Stimulated activated CD8-positive, alpha-beta memory T cell treated with anti-CD3 and anti-CD28 coated beads, Interleukin-15, amount 100 ng/mL, for 4 hours (primary cell): ENCODE data around the gene PDGFA.

Experiments
- DNase-seq, 2 donors: peaks; one replicate each; pipeline ENCODE4 v3.0.0-alpha.2; 2020; ENCODE audit warnings: low read depth in 2 of 2

PDGFA gene

GRCh38 chr7:519484-520390 is at the start of gene PDGFA:
Gene PDGFA (minus strand): TSS chr7:519846. CDS start chr7:519001, 845 bp downstream.
- no peak for DNase-seq

DNA sequence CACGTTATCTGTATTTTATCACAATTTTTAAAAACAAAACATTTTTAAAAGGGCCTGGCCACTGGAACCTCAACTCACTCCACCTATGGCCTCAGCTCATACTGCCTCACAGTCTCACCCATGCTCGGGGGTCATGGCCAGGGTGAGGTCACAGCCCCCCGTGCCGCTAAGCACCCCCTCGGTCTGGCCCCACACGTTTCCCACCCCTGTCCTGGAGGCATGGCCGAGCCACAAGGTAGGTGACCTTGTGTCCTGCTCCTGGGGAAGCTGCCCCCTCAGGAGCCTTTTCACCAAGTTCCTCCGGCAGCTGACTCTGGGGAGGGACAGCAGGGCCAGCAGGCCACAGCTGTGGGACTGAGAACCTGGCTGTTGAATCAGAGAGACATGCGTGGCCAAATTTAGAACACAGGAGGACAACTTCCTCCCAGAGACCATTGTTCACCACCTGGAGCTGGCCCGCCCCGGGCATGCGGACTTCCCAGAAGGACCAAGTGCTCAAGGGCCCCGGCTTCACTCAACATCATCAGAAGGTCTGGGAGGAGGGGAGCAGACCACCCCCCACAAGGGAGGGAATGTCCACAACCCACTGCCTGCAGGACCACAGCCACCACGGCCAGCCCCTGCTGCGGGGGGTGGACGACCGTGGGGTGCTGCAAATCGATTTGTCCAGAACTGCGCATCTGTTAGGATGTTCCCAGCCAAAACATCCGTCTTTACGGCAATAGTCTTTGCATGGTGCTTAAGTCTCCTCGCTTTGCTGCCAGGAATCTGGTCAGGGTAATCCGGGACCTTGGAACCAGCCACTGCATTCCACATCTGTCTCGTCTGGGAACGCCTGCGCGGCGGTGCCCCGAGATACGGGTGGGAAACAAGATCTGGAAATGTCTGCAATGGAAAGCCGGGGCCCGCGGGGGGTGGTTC is 48.6 kb upstream of the PDGFA start:
- DNase-seq: no peak

GRCh38 chr7:567305-567883 is 47.7 kb upstream of the PDGFA start:
- no peak for DNase-seq

- DNase-seq: no peak
Measured at GRCh38 chr7:566100-566499, 46.5 kb upstream of the PDGFA start.

- DNase-seq: no peak
Measured at GRCh38 chr7:564176-564865, 44.7 kb upstream of the PDGFA start.

DNA sequence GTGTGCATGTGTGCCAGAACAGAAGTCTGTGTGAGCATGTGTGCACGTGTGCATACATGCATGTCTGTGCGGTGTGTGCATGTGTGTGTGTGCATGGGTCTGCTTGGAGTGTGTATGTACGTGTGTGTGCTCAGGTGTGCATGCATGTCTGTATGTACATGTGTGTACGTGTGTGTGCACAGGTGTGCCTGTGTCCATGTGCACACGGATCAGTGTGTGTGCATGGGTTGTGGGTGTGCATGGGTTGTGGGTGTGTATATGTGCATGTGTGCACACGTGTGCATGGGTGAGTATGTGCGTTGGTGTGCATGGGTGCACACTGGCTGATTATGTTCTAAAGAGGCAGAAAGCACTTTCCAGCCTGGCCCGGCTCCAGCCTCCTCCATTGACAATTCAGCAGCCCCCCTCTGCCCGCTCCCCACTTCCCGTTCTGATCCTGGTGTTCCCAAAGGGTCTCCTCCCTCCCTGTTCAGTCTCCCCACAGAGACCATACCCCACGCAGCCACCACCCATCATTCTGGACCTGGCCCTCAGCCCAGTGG is 44.1 kb upstream of the PDGFA start:
- DNase-seq: no peak

DNA sequence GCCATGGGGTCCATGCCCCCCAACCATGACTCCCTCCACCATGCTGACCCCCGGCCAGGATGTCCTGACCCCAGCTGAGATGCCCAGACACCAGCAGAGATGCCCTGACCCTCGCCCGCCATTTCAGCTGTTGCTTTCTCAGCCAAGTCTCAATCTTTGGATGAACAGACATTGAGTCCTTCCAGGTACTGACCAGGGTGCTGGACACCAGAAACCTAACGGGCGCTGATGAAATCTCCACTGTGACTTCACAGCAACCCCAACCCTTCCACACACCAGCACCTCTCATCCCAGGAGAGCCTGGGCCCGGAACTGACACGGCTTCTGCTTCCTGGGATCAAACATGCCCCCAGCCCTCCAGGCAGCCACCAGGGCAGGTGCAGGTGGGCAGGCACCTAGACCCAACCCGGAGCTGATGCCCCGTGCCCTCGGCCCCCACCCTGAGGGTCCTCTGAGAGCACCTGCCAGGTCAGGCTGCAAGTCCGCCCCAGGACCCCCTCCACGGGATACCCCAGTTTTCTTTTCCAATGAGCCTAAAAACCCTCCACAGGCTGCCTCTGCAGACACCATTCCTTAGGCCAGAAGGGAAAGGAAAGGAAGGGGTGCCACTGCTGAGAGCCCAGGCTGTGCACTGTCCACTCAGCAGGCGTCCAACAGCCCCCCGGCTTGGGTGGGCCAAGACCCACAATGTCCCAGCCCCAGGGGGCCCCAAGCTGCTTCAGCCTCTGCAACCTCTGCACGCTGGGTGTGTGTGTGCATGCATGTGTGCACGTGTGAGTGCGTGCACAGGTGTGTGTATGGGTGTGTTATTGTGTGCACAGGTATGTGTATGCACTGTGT is 43.4 kb upstream of the PDGFA start:
- no peak for DNase-seq

DNA sequence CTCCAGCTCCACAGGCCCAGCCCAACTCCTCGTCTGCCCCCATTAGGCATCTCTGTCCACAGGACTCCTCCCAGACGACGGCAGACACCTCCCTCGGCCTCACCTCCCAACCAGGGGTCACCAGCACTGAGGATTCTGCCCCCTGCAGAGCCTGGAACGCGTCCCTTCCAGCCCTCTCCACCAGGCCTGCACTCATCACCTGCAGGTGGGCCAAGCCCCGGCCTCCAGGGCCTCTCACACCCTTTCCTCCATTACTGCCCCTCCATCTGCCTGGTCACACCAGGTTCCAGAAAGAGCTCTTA is 42.7 kb upstream of the PDGFA start:
- DNase-seq: no peak

GRCh38 chr7:561631-562373 is 42.2 kb upstream of the PDGFA start:
- no peak for DNase-seq

DNA sequence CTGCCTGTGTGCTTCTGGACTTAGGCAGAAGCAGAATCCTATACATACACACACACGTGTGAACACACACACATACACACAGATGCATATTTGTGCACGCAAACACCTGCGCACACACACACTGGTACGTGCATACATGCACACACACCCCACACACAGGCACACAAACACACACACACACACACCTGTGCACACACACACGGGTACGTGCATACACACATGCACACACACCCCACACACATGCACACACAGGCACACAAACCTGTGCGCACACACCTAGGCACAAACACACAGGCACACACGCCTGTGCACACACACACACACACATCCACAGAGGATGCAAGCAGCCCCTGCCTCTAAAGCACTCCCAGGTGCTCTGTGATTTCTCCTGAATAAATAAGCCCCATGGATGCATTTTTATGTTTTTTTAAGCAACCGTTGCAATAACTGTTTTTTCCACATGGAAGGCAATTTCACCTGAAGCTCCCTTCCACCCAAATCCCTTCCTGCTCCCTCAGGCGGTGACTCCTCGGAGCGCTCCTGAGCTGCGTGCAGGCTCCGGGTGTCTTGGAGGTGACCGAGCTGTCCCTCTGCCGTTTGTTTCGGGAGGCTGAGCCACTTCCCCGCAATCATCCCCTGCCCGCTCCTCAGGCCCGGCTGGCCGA is 41.5 kb upstream of the PDGFA start:
- DNase-seq: no peak

DNA sequence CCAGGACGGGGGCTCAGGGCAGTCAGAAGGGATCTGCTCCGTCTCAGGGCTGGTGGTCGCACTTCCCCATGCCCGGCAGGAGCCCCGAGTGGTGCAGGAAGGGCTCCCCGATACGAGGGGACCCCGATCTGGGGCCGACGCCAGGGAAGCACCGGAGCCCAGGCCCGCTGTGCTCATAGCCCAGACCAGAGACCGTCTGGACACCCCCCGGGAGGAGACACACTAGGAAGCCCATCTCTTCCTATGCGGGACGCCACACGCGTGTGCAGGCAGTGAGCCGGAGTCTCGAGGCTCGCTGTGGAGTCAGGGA is 39.7 kb upstream of the PDGFA start:
- DNase-seq: no peak

DNA sequence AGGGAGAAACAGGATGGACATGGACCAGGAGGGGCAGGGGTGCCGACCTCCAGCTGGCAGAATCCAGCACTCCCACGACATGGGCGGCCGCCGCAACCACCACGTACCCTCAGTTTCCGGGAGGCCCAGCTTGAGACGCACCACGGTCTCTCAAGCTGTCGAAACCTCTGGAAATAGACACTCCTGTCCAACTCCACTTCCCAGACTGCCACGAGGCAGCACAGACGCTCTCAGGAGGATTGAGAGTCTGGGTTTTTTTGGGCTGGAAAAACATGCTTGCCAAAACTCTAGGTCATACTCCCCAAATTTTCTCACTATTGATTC is 37.9 kb upstream of the PDGFA start:
- no peak for DNase-seq

DNA sequence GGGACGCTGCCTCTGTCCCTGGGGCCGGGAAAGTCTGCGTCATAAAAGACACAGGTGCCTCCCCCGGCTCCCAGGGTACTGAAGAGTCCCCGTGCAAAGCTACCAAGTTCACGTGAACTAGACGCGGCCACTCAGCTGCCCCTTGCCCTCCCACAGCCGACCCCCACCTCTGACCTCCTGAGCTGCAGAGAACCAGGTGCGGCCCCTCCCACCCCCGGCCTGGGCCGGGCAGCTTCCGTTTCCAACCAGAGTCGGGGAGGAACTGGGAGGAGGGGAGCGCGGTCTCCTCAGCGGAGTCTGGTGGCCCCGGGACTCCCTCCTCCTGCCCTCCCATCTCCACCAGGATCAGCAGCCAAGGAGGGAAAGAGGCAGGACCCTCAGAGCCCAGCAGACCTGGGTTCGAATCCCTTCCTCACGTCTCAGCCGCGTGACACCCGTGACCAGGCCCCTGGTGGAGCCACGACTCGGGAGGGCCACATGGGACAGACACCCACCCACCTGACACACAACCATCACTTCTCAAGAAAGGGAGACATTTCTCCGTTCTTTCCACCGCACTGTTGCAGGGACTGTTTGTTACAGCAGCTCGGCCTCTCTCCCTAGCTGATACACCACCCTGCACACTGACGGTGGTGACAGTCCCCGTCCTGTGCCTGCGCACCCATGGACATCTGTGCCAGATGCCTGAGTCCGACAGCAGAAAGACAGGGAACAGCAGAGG is 37.4 kb upstream of the PDGFA start:
- no peak for DNase-seq

GRCh38 chr7:556291-556826 is 36.7 kb upstream of the PDGFA start:
- no peak for DNase-seq

DNA sequence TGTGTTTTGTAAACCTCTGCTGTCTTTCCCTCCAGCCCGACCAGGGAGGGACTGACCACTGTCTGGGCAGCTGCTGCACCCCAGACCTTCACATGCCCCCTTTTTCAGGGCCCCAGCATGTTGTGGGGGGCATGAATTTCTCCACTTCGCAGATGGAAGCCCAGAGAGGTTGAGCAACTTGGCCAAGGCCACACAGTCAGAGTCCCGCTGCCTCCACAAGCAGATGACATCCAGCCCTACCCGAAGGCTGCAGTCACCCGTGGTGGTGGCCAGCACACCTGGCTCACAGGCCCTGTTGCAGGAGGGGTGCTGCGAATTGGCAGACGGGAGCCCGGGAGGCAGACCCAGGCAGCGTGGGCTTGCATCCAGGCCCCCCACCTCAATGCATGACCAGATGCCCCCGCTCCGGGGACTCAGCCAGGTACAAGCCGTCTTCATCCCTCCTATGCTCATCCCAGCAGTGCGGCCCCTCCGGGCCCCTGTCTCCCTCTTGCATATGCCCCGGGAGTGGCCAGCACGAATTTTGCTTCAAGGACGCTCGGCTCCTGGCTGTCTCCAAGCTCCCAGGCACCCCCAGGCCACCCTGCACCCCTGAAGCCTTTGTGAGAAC is 36.0 kb upstream of the PDGFA start:
- DNase-seq: no peak

- DNase-seq: no peak
Measured at GRCh38 chr7:553636-554111, 34.0 kb upstream of the PDGFA start.

- no peak for DNase-seq
Measured at GRCh38 chr7:552868-553635, 33.4 kb upstream of the PDGFA start.
